DMS 273 treated with DMSO at 0.1 percent for 48 hours (cell line): ENCODE data around the gene NOS1AP.

Experiments used
- DNase-seq: peaks from one replicate; lab custom pipeline; 2025; lab: John Stamatoyannopoulos, UW

The NOS1AP gene

DNA sequence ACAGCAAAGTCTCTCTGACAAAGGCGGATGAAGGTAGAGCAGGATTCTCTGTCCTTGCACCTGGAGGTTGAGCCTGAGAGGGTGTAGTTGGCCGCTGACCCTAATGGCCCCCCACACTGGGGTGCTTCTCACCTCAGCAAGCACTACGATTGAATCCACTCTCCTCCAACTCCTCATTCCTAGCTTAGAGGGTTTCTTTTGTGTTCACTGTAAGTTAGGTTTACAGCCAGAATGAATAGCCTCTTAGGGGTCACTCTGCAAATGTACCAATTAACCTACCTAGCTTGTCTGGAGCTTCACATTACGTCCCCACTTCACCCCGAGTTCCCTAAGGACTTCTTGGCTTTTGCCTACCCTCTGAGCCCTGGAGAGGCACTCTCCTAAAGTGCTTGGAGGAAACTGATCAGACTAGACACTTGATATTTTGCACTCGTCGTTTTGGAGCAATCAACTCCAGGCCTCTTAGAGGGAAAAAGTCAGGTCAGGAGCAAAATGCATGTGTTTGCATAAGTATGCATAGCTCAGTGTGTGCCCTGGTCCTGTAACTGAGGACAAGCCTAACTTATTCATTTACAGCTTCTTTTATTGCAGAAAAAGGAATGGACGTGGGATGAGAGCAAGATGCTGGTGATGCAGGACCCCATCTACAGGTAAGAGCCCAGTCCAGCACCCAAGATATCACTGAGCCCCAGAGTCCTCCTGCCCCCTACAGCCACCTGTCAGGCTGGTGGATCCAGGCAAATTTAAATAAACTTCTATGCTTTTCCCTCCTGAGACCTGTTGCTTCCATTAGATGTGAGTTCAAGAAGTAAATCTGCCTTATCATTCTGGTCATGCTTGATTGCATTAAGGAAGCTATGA, 230.8 kb downstream of the NOS1AP start:
- DNase-seq, result no peak

DNA sequence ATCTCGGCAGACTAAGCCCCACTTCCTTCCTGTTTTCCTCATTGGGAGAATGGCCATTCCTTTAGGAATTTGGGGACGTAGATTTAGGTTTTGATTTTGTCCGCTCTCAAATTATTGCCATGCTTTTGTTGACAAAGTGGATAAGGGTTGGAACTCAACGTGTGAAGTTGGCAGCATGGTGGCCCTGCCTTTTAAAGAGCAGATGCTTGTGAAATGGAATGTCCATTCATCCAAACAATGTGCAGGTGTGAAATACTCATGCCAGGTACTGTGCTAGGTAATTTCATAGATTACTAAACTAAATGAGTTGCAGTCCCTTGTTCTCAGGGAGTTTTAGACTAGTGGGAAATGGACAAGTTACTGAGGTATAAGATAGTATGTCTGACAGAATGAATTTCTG, 232.2 kb downstream of the NOS1AP start:
- no peak for DNase-seq

DNA sequence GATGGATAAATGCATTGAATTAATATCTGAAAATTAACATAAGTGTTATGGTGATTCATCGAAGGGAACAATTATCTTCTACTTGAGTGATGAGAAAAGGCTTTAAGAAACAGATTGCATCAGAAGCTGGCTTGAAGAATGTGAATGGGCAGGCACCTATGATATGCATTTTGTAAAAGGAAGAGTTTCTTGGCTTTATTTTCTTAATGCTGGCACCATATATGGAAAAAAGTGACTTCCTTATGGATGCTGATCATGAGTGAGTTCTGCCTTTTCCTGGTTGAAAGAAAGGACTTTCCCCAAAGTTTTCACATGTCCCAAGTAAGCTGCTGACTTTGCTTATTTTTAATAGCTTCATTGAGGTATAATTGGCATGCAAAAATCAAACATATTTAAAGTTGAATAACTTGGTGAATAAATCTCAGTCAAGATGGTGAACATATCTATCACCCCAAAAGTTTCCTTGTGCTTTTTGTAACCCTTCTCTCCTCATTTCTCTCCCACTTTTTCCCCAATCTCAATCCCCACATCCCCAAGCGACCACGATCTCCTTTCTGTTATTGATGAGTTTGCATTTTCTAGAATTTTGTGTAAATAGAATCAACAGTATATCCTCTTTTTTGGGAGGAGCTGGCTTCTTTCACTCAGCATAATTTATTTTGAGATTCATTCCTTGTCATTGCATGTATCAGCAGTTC, 233.0 kb downstream of the NOS1AP start:
- no peak for DNase-seq

DNA sequence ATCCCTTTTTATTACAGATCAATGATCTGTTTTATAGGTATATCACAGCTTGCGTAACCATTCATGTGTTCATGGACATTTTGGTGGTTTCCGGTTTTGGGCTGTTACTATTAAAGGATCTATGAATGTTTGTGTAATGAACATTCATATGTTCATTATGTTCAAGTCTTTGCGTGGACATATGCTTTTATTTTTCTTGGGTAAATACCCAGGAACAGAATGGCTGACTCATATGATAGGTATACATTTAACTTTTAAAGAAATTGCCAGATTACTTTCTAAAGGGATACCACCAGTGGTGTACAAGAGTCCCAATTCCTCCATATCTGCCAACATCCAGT, 233.5 kb downstream of the NOS1AP start:
- DNase-seq, result no peak

DNA sequence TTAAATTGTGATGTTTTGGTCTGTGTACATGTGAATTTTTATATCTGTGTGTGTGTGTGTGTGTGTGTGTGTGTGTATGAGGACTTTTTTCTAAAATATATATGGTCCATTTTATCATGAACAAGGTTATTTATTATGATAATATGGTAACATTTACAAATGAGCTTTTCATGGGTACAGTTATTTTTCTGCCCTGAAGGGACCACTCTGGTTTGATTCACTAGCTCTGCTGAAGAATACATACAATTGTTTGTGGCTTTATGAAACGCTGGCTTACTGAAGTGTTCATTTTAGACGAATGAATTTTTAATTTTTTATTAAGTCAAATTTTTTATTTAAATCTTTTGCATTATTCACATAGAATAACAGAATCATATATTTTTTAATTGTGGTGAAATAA, 235.2 kb downstream of the NOS1AP start:
- DNase-seq, result no peak

DNA sequence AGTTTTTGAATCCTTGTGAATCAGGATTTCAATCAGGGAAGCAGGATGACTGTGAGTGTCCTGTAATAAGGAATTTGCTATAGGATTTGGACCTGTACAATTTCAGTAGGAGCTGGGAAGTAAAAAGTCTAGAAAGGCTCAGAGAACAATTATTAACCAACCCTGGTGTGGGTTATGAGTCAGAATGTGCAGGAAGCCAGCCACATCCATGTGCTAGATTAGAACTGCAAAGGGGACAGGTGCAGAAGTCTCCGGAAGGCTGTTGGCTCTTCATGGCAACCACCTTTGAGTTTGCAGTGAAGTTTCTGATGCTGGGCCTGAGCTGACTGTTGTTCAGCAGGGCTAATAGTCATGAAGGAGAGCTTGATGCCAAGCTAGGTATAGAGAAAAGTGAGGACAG, 236.5 kb downstream of the NOS1AP start:
- no peak for DNase-seq

DNA sequence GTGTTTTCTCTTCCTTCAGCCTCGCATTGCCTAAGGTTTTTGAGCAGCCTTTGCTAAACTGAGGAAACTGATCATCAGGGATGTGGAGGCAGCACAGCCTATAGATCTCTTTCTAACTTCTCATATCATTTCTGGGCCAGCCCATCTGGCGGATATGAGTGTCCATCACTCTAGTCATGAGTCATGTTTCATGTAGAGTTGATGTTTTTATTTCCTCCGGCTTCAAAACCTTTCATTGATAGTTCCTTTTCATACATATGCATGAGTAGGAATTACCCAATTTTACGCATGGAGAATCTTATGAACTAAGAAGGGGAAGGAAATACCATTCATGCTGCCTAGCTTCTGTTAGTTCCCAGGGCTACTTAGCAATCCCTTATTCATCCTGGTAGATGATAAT, 240.8 kb downstream of the NOS1AP start:
- no peak for DNase-seq

DNA sequence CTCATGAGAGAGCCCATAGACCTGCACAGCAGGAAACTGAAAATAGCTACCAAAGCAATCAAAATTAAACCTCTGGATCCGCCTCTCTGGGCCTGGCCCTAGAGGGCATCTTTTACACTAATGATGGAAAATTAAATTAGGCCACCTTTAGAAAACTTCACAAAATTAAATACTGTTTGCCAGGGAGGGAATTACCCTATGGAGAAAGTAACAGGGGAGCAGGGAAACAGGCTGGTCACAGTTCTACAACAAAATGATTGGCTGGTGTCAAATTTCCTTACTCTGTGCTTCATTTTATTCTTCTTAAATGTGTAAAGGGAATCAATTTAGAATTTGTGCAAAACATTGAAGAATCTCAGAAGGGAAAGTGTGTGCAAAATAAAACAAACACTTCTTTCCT, 244.7 kb downstream of the NOS1AP start:
- DNase-seq, result no peak

DNA sequence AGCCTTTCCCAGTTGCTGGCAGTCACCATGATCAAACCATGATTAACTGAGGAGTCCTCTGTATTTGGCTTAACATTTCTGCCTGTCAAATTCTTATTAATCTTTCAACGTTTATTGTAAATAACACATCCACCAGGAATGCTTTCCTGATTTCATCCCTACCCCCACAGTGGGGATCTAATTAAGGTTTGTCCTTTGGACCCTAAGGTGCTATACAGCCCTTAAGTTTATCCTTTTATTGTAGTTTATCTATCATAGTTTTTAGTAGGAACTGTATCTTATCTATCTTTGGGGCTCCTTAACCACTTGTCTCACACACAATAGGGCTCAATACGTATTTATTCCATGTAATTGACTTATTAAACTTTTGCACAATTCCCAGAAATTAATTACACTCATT, 246.2 kb downstream of the NOS1AP start:
- no peak for DNase-seq

DNA sequence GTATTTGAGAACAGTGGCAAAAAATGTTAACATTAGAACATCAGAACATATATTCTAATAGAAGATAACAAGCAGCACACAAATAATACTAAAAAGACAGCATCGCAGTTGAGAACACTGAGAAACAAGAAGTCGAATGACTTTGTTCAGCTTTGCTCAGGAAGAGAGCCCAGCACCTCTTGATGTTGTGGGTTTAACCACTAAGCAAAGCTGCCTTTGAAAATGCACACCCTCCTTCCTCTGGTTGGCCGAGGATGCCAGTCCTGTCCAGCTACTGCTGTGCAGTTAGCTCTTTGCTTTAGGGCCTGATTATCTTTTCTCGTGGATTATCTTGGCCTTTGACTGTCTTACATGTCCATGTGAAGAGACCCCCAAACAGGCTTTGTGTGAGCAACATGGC, 246.7 kb downstream of the NOS1AP start:
- no peak for DNase-seq

DNA sequence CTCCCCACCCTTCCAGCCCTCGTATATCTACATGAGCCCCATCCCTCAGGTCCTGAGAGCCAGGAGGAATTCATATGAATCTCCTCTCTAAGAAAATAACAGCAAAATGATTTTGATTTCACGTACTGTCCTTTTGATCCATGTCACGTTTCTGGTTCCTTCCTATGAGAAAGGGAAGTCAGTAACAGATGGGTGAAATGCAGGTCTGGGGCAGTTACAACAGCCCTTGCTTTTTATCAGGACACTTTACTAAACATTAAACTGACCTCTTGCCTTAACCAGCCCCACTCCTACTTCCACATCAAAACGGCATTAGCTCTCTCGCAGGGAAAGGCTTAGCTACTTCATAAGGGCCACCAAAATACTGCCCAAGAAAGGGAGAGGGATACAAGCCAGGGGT, 248.1 kb downstream of the NOS1AP start:
- no peak for DNase-seq

DNA sequence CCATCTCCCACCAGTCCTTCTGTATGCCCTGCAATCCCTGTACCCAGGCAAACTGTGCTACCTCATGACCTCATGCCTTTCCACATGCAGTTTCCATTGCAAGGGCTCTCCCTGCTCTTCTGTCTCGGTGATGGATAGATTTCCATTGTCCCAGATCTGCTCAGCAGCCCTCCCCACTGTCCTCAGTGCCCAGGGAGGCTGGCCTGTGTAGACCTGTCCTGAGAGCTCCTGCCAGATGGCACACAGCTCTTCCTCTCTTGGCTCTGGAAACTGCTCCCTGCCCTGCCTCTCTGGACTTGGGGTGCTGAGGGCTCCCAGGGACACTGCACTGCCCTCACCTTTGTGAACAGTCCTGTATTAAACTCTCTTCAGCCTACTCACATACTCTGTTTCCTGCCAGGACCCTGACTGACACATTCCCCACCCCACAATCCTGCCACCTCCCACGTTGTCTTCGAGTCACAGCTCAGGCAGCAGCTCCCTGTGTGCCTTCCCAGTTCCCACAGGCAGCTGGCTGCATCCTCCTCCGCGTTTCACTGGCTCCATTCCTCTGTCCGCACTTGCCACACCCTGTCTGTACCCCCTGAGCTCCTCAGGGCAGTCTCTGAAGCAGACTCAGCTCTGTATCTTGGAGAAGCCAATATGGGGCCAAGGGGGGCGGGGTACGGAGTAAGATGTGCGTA, 250.1 kb downstream of the NOS1AP start:
- no peak for DNase-seq

DNA sequence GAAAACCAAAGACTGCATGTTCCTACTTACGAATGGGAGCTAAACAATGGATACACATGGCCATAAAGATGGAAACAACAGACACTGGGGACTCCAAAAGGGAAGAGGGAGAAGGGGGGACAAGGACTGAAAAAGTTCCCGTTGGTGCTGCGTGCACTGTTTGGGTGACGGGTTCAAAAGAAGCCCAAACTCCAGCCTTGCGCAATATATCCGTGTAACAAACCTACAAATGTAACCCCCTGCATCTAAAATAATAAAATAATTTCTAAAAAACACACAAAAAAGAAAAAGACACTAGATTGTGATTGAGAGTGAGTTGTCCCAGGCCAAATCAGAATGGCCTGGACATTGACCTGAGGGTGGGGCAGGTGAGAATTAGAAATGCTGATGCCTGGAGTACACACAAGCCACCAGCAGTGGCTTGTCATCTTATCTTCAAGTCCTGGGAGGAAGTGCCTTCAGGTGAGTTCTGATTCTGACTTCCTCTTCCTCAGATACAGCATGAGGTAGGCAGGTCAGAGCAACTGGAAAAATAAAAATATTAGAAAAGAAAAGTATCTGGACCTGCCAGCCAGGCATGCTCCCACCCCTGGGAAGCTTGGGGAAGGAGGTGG, 252.4 kb downstream of the NOS1AP start:
- DNase-seq, result no peak

DNA sequence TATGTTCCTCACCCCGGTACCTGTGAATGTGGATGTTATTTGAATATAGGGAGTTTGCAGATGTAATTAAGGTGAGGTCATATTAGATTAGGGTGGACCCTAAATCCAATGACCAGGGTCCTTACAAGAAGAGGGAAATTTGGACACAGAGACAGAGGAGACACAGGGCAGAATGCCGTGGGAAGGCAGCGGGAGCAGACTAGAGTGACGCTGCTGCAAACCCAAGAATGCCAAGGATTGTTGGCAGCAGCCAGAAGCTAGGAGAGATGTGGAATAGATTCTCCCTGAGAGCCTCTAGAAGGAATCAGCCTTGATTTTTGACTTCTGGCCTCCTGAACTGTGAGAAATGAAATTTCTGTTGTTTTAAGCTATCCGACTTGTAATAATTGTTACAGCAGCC, 253.5 kb downstream of the NOS1AP start:
- DNase-seq, result no peak

DNA sequence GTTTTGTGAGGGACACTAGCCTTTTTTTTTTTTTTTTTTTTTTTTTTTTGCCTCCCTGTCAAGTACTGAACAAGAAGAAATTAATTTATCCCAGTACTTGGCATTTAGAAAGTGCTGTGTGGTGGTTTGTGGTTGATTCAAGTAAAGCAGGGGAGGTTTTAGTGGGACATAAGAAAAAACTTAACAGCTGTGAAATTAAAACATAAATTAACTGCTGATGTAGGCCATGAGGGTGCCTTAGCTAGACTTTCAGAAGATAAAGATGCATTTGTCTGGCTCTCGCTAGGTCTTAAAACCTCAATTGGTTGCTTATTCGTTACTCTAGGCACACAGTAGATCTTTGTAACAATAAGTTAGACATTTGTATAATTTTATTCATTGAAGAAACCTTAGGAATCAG, 254.9 kb downstream of the NOS1AP start:
- no peak for DNase-seq

DNA sequence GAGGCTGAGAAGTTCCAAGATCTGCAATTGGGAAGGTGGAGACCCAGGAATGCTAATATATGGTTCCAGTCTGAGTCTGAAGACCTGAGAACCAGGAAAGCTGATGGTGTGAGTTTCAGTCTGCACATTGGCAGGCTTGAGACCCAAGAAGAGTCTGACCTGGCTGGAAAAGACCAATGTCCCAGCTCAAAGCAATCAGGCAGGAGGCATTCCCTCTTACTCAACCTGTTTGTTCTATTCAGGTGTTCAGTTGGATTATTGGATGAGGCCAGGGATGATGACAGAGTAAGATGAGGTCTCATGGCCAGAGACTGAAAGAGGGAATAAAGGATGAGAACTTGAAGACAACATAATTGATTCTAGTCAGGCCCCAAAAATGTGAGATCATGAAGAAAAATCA, 257.1 kb downstream of the NOS1AP start:
- DNase-seq, result no peak

DNA sequence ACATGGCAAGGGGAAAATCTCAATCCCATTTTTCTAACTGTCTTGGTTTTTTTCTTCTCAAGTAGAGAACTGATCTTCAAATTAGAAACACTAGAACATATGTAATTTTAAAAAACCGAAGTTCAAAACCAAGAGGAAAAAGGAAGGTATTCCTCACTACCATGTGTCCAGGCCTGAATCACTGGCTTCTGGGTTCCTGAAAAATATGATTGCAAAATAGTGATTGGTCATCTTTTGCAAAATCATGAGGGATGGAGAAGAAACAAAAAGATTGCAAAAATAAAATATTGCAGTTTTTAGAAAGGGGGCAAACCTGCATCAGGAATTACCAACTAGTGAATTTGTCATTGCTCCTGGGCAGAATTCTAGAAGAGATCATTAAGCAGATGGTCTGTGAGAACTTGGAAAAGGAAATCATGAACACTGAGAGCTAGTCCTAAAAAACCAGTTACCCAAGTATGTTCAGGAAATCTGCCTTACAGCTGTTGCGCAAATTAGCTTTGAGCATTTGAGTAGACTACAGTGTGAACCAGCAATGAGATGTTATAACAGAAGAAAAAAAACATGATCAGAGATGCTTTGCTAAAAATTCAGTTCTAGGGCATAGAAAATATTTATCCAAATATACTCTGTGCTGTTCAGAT, 257.8 kb downstream of the NOS1AP start:
- no peak for DNase-seq

DNA sequence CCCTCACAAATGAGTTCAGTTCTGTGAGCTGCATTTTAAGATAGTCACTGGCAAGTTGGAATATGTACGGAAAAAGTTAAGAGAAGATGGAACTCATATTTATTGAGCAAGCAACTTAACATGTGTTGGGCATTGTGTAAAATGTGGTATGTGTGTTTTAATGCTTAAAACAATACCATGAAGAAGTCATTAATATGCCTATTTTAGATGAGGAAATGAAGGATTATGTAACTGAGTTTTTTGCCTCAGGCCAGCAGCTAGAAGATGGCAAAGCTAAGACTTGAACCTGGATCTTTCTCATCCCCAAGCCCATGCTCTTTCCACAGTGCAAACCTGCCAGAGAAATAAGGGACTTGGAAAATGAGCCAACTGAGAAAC, 258.3 kb downstream of the NOS1AP start:
- DNase-seq, result no peak

DNA sequence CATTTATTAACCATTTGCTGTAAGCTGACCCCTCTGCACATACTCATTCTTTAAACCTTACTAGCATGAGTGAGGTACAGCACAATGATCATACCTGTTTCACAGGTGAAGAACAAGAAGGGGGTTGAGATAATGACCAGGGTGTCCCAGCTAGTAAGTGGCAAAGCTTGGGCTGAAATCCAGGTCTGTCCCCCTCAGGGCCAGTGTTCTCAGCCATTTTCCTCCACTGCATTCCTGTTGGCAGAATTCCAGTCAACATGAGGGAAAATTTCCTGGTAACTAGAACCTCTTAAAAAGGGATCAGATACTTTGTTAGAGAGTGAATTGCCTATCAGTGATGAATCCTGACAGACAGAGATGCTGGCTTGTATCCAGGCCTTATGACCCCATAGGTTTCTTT, 259.0 kb downstream of the NOS1AP start:
- DNase-seq, result no peak

DNA sequence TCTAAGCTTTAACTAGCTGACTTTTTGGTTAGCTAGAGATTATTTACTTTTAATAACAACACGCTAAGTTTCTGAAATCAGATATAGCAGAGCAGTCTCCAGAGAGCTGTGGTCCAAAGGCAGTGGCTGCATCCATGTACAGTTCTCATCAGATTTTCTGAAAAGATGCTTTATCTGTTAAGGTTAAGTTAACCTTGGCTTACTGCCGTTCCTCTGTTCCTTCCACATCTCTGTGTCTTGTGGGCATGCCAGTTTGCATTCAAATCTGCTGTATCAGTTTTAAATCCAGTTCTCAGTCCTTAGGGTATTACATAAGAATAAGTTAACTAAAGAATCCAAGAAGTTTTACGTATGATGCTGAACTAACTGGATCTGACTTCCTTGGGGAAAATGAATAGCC, 260.3 kb downstream of the NOS1AP start:
- DNase-seq, result no peak

DNA sequence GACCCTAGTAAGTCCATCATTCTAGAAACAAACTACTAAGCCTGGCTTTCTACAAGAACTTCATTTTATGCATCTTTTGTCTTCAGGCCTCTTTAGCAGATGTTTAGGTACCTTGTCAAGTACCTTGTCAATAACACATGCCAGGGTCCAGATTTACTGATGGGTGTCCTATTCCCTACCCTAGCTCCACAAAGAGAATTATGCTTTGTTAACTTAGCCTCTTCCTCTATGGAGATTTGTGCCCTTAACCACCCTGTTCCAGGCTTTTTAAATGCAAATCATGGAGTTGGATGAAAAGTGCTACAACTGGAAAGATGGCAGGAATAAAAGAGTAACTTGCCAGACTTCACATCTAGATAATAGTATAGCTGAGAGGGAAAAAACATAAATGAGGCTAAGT, 264.5 kb downstream of the NOS1AP start:
- no peak for DNase-seq

DNA sequence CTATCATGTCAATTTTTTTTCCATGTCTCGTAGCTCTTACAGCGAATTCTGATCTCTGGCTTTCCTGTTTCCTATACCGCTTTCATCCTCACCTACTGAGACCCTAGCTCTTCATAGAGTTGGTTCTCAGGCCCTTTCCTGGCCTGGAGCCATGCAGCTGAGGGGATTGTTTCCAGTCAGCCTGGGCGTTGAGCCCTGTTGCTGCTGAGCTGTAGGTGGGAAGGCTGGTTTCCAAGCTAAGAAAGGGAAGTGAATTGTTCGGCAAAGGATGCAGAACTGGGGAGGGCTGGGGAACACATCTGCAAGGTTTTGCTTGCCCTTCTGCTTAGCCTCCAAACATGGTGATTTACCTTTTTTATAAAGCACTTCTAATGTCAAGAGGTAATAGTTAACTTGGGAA, 265.6 kb downstream of the NOS1AP start:
- DNase-seq, result no peak
